Common myeloid progenitor, CD34-positive (primary cell): ENCODE measurements around the gene CADM2.

ENCODE experiments used
- CTCF ChIA-PET: fragments of 350-600 bp; sonication (Branson Sonifier 250); formaldehyde crosslinking; loops from one replicate; lab custom pipeline; 2021; ENCODE audit warnings: antibody characterized with exemption; lab: Charles Lee
- POLR2A ChIA-PET: fragments of 350-600 bp; sonication (Branson Sonifier 250); formaldehyde crosslinking; loops from one replicate; lab custom pipeline; 2021; ENCODE audit warnings: antibody characterized with exemption; lab: Charles Lee
- DNase-seq, 3 donors: peaks; one replicate each; pipeline versions ENCODE4 v3.0.0 to v3.0.0-alpha.2; 2013
- H3K27ac ChIP-seq, 2 experiments: 1 replicate in 1 of 2; 2 replicates in 1 of 2; pipeline ENCODE4 v1.7.0; 2013; ENCODE audit warnings: inconsistent platforms in 2 of 2, low read length in 2 of 2, mild to moderate bottlenecking in 2 of 2, low read depth in 1 of 2, moderate library complexity in 1 of 2; ENCODE audit not compliant: severe bottlenecking in 2 of 2, insufficient read depth in 1 of 2, poor library complexity in 1 of 2
- H3K27me3 ChIP-seq, 5 experiments: replicated peaks in 2 of 5; 1 replicate in 3 of 5; 2 replicates in 2 of 5; pipeline versions ENCODE4 v1.6.1 to v1.7.0; 2013; ENCODE audit warnings: low read length in 4 of 5, mild to moderate bottlenecking in 2 of 5, moderate library complexity in 2 of 5, inconsistent platforms in 1 of 5; ENCODE audit not compliant: insufficient read depth in 5 of 5, control insufficient read depth in 4 of 5
- H3K36me3 ChIP-seq, 4 experiments: 1 replicate in 2 of 4; 2 replicates in 2 of 4; pipeline versions ENCODE4 v1.6.1 to v1.7.0; 2013; ENCODE audit warnings: low read length in 3 of 4, control low read depth in 1 of 4, mild to moderate bottlenecking in 1 of 4; ENCODE audit not compliant: control insufficient read depth in 4 of 4, insufficient read depth in 4 of 4
- H3K4me1 ChIP-seq, 4 experiments: 1 replicate in 3 of 4; 2 replicates in 1 of 4; pipeline versions ENCODE4 v1.6.1 to v1.7.1; 2013; ENCODE audit warnings: low read length in 3 of 4, mild to moderate bottlenecking in 3 of 4, control low read depth in 1 of 4, inconsistent platforms in 1 of 4, moderate library complexity in 1 of 4; ENCODE audit not compliant: control insufficient read depth in 4 of 4, insufficient read depth in 4 of 4; ENCODE audit errors: control extremely low read depth in 1 of 4
- H3K4me3 ChIP-seq, 7 experiments: 1 replicate in 4 of 7; 2 replicates in 3 of 7; pipeline versions ENCODE4 v1.5.1 to v1.7.0; 2013; ENCODE audit warnings: mild to moderate bottlenecking in 7 of 7, low read length in 6 of 7, moderate library complexity in 6 of 7, inconsistent platforms in 2 of 7, low read depth in 2 of 7, control low read depth in 1 of 7; ENCODE audit not compliant: insufficient read depth in 4 of 7, control insufficient read depth in 1 of 7; ENCODE audit errors: extremely low read depth in 1 of 7
- H3K9me3 ChIP-seq, 5 experiments: 1 replicate in 4 of 5; 2 replicates in 1 of 5; pipeline versions ENCODE4 v1.6.1 to v1.7.1; 2013; ENCODE audit warnings: low read length in 4 of 5, mild to moderate bottlenecking in 2 of 5, inconsistent platforms in 1 of 5, low read depth in 1 of 5, moderate library complexity in 1 of 5; ENCODE audit not compliant: control insufficient read depth in 4 of 5, insufficient read depth in 2 of 5; ENCODE audit errors: control extremely low read depth in 1 of 5
- WGBS: methylation state at CpG from one replicate; pipeline ENCODE4 v1.1.5; 2013; ENCODE audit not compliant: insufficient coverage; 5-methylcytosine and 5-hydroxymethylcytosine counted together

The CADM2 gene

DNA sequence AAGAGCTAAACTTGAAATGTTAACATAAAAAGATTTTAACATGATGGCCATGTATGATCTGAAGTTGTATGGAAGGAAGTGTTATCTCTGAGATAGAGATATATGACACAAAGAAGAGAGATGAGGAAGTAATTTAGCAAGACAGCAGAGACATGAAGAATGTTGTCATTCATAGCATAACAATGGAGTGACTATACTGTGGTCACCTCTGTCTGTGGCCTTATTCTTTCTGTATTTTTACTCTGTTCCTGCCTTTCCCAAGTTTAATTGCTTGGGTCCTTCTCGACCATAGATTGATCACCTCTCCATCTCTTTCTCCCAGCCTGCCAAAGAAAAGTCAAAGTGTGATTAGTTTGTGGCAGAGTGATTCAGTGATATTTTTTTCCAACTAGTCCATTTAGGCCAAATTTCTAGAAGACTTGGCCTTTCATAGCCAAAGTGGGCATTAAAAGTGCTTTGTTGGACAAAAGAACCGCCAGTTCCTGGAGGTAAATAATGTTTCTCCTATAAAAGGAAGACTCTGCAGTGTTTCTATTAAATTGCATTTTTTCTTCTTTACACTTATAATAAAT lies 711.9 kb downstream of the CADM2 start:
- no peaks in the 10 kb centered on the region for H3K27me3 ChIP-seq
- no peaks in the 10 kb centered on the region for H3K9me3 ChIP-seq
- no peak overlapping the region for H3K27ac ChIP-seq
- WGBS = no CpG with 5 or more reads among the region's 2 CpGs
- ChIA-PET POLR2A (no interaction called here), CTCF (interaction anchor here (0.9 kb wide), 1 partner anchor 8 kb away, joined by 3 read pairs; no protein-coding TSS in a partner anchor)
- no peak overlapping the region for H3K4me3 ChIP-seq
- no peaks in the 10 kb centered on the region for H3K36me3 ChIP-seq
- H3K4me1 ChIP-seq = no peaks in the 10 kb centered on the region
- no peak for DNase-seq

DNA sequence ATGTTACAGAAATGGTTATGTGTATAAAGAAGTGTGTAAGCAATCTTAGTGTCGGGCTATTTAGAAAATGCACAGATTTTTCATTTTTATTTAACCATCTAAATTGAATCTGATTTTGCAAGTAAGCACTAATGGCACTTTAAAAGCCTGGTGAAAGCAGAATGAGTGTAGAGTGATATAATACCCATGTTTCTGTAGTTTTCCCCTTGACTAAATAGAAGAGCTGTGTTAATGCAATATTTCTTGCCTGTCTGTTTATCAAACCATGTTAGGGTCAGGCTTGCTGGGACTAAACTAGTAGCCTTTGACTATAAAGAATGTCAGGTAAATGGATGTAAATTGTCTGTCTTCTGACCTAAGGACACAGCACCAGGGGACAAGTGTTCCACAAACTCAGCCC lies 714.0 kb downstream of the CADM2 start:
- Histone ChIP-seq H3K4me1 (no peaks in the 10 kb centered on the region), H3K27ac (no peak overlapping the region), H3K9me3 (no peaks in the 10 kb centered on the region), H3K4me3 (no peak overlapping the region), H3K36me3 (no peaks in the 10 kb centered on the region), H3K27me3 (no peaks in the 10 kb centered on the region)
- ChIA-PET CTCF (no interaction called here), POLR2A (no interaction called here)
- DNase-seq = no peak
- WGBS = no CpG with 5 or more reads among the region's 1 CpG

DNA sequence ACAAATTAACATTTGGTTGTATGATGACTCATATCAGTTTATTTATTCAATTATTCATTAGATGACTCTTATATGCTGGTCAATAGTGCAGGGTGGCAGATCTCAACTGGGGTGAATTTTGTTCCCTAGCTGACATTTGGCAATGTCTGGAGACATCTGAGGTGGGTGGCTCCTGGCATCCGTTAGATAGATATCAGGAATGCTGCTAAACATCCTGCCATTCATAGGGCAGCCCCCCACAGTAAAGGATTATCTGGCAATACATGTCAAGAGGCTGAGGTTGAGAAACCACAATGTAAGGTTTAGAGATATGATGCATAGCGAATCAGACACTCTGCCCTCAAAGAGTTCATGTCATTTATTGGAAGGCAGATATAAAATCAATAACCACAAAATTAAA lies 719.9 kb downstream of the CADM2 start:
- Histone ChIP-seq H3K27me3 (no peaks in the 10 kb centered on the region), H3K4me3 (no peak overlapping the region), H3K36me3 (no peaks in the 10 kb centered on the region), H3K4me1 (no peaks in the 10 kb centered on the region), H3K27ac (no peak overlapping the region), H3K9me3 (no peaks in the 10 kb centered on the region)
- CTCF ChIA-PET = no interaction called here
- DNase-seq = no peak
- WGBS = 100% methylated on average over 1 of the region's 2 CpGs
- POLR2A ChIA-PET = no interaction called here

DNA sequence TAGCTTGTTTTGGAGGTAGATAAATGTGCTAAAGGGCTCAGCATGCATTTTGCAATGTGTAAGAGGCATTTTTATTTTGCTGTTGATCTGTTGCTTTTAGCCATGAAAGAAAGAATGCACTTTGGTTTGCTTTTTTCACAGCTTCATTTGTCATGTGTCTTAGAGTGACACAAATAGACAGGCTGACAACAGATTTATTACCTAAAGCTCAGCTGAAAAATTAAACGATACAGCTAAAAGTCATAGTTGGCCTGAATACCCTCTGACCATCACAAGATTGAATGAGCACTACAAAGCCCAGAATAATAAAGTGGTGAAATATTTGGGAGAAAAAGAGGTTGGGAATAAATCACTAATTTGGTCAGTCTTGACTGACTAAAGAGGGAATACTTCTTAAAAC lies 723.1 kb downstream of the CADM2 start:
- POLR2A ChIA-PET = no interaction called here
- H3K4me1 ChIP-seq = no peaks in the 10 kb centered on the region
- H3K4me3 ChIP-seq = no peak overlapping the region
- 75% methylated on average over 1 of the region's 1 CpG for WGBS
- no peak for DNase-seq
- H3K36me3 ChIP-seq = no peaks in the 10 kb centered on the region
- no peaks in the 10 kb centered on the region for H3K27me3 ChIP-seq
- H3K9me3 ChIP-seq = no peaks in the 10 kb centered on the region
- CTCF ChIA-PET = interaction anchor here (1.0 to 1.1 kb wide), 2 partner anchors 26 to 114 kb away, joined by 3 read pairs; no protein-coding TSS in a partner anchor
- H3K27ac ChIP-seq = no peak overlapping the region

DNA sequence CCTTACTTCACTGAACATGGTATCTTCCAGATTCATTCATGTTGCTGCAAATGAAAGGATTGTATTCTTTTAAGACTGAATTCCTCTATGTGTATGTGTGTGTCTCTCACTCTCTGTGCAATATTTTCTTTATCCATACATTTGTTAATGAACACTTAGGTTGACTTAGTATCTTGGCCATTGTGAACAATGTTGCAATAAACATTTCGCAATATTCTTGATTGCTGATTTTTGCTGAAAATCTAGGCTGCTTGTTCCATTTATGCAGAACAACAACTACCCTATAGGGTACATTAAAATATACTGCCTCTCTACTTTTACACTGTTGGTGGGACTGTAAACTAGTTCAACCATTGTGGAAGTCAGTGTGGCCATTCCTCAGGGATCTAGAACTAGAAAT lies 732.4 kb downstream of the CADM2 start:
- Histone ChIP-seq H3K4me3 (no peak overlapping the region), H3K9me3 (no peaks in the 10 kb centered on the region), H3K27ac (no peak overlapping the region), H3K36me3 (no peaks in the 10 kb centered on the region), H3K4me1 (no peaks in the 10 kb centered on the region), H3K27me3 (no peaks in the 10 kb centered on the region)
- no peak for DNase-seq
- WGBS = no CpG with 5 or more reads among the region's 1 CpG
- ChIA-PET CTCF (no interaction called here), POLR2A (no interaction called here)

DNA sequence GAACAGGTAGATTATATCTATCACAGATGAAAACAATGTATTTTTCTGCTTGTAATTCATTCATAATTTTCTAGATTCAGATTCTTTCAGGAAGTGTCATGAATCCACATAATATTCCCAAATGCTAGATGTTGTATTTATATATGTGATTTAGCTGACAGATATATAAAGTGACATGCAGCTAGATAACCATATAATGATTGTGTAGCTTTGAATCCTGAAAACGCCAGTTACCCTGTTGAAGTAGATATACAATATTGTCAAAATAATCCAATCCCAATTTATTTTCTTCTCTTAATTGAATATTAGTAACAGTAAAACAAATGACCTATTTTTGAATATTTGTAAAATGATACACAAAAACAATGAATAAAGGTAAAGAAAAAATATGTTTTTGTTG lies 738.4 kb downstream of the CADM2 start:
- no peak for DNase-seq
- ChIA-PET CTCF (no interaction called here), POLR2A (no interaction called here)
- Histone ChIP-seq H3K4me3 (no peak overlapping the region), H3K9me3 (no peaks in the 10 kb centered on the region), H3K4me1 (no peaks in the 10 kb centered on the region), H3K27ac (no peak overlapping the region), H3K36me3 (no peaks in the 10 kb centered on the region), H3K27me3 (no peaks in the 10 kb centered on the region)
- WGBS = no CpG with 5 or more reads among the region's 1 CpG

DNA sequence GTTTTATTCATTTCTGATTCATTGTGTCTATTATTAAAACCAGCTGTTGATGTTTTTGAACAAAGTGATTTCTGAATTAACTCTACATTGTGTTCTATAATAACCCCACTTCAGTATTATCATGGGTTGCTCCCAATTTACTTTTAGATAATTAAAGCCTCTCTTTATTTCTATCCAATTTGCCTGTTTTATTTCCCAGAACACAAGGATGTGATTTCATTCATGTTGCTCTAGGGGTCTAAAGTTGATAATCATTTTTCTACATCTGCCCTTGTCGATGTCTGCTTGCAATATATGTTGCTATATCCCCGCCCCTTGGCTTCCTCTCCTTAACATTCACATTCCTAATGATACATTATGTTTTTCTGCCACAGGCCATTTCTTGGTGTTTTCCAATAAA lies 747.3 kb downstream of the CADM2 start:
- no peaks in the 10 kb centered on the region for H3K27me3 ChIP-seq
- 60% methylated on average over 1 of the region's 2 CpGs for WGBS
- H3K27ac ChIP-seq = no peak overlapping the region
- no peak overlapping the region for H3K4me3 ChIP-seq
- ChIA-PET CTCF (no interaction called here), POLR2A (no interaction called here)
- no peaks in the 10 kb centered on the region for H3K9me3 ChIP-seq
- no peaks in the 10 kb centered on the region for H3K36me3 ChIP-seq
- DNase-seq = no peak
- H3K4me1 ChIP-seq = no peaks in the 10 kb centered on the region
